DOHH2 (cell line): ENCODE measurements around the gene CDC16.

Experiments used
- EZH2phosphoT487 ChIP-seq: fragments of 200-600 bp; sonication (generic); IDR thresholded peaks from 2 replicates; pipeline ENCODE4 v1.6.1; 2017; ENCODE audit warnings: borderline replicate concordance, mild to moderate bottlenecking, antibody characterized with exemption, low read length, moderate library complexity, mixed read lengths
- TF ChIP-seq, protein P1 (sequence below): fragments of 200-600 bp; sonication (generic); IDR thresholded peaks from one replicate; pipeline ENCODE4 v1.5.1; 2014; ENCODE audit warnings: antibody characterized with exemption, mild to moderate bottlenecking, low read depth, low read length; ENCODE audit not compliant: poor library complexity, severe bottlenecking

DNA sequence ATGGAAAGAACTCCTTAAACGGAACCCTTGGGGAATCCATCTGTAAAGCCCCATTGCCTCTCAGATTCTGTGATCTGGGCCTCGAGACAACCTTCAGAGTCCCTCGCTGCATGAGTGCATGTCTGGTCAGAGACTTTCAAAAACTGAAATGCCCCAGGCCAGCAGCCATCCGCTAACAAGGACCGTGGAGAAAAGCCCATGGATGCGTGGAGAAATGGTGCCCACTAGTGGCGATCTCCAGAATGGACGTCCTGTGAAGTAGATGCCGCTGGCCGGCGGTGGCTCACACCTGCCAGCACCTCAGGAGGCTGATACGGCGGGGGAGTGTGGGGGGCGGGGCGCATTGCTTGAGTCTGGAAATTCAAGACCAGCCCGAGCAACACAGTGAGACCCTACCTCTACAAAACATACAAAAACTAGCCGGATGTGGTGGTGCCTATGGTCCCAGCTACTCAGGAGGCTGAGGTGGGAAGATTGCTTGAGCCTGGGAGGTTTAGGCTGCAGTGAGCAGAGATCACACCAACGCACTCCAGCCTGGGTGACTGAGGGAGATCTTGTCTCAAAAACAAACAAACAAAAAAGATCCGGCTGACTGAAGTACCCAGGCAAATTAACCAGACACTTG lies 7.9 kb upstream of the CDC16 start:
- no peak for TF ChIP-seq EZH2phosphoT487
- TF ChIP-seq, protein P1, sequence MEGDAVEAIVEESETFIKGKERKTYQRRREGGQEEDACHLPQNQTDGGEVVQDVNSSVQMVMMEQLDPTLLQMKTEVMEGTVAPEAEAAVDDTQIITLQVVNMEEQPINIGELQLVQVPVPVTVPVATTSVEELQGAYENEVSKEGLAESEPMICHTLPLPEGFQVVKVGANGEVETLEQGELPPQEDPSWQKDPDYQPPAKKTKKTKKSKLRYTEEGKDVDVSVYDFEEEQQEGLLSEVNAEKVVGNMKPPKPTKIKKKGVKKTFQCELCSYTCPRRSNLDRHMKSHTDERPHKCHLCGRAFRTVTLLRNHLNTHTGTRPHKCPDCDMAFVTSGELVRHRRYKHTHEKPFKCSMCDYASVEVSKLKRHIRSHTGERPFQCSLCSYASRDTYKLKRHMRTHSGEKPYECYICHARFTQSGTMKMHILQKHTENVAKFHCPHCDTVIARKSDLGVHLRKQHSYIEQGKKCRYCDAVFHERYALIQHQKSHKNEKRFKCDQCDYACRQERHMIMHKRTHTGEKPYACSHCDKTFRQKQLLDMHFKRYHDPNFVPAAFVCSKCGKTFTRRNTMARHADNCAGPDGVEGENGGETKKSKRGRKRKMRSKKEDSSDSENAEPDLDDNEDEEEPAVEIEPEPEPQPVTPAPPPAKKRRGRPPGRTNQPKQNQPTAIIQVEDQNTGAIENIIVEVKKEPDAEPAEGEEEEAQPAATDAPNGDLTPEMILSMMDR: peak; percentile 85
